ENCODE measurements around the gene EXOC2.
"Not testable (repeated sequence)": the region's sequence is repeated elsewhere in the genome, so short reads cannot be mapped to it uniquely, and the experiment has no call there.

Gene EXOC2

GRCh38 chr6:680251-680650 is 12.7 kb downstream of the EXOC2 start:
- DNase-seq (ENCODE audit: low read depth in 1 of 2, low spot score in 1 of 2): no peak

- DNase-seq (ENCODE audit: low read depth in 1 of 2, low spot score in 1 of 2): no peak
These were observed 13.7 kb downstream of the EXOC2 start for GRCh38 chr6:679282-679681.

- DNase-seq (ENCODE audit: low read depth in 1 of 2, low spot score in 1 of 2): no peak
These were observed 14.4 kb downstream of the EXOC2 start for GRCh38 chr6:678520-678919.

GRCh38 chr6:677919-678318 is 15.0 kb downstream of the EXOC2 start:
- no peak for DNase-seq (ENCODE audit: low read depth in 1 of 2, low spot score in 1 of 2)

- no peak for DNase-seq (ENCODE audit: low read depth in 1 of 2, low spot score in 1 of 2)
These were observed 18.0 kb downstream of the EXOC2 start for GRCh38 chr6:674956-675355.

GRCh38 chr6:674406-674805 is 18.5 kb downstream of the EXOC2 start:
- no peak for DNase-seq (ENCODE audit: low read depth in 1 of 2, low spot score in 1 of 2)

GRCh38 chr6:667253-667927 is 25.5 kb downstream of the EXOC2 start:
- DNase-seq (ENCODE audit: low read depth in 1 of 2, low spot score in 1 of 2): no peak

- DNase-seq (ENCODE audit: low read depth in 1 of 2, low spot score in 1 of 2): no peak
These were observed 27.3 kb downstream of the EXOC2 start for GRCh38 chr6:665403-666267.

- not testable (repeated sequence) for DNase-seq (ENCODE audit: low read depth in 1 of 2, low spot score in 1 of 2)
These were observed 29.2 kb downstream of the EXOC2 start for GRCh38 chr6:663788-664187.

GRCh38 chr6:659716-660581 is 33.0 kb downstream of the EXOC2 start:
- DNase-seq (ENCODE audit: low read depth in 1 of 2, low spot score in 1 of 2): no peak

GRCh38 chr6:658244-658643 is 34.7 kb downstream of the EXOC2 start:
- no peak for DNase-seq (ENCODE audit: low read depth in 1 of 2, low spot score in 1 of 2)

GRCh38 chr6:657743-658142 is 35.2 kb downstream of the EXOC2 start:
- DNase-seq (ENCODE audit: low read depth in 1 of 2, low spot score in 1 of 2): no peak

GRCh38 chr6:656460-657252 is 36.3 kb downstream of the EXOC2 start, which contains the start of gene HUS1B:
Gene HUS1B (minus strand): TSS chr6:657100. CDS start chr6:656944, 156 bp downstream.
- no peak for DNase-seq (ENCODE audit: low read depth in 1 of 2, low spot score in 1 of 2)

- no peak for DNase-seq (ENCODE audit: low read depth in 1 of 2, low spot score in 1 of 2)
These were observed 38.8 kb downstream of the EXOC2 start for GRCh38 chr6:654136-654535.

GRCh38 chr6:652865-653264 is 40.1 kb downstream of the EXOC2 start:
- DNase-seq (ENCODE audit: low read depth in 1 of 2, low spot score in 1 of 2): no peak

GRCh38 chr6:650098-650497 is 42.8 kb downstream of the EXOC2 start:
- no peak for DNase-seq (ENCODE audit: low read depth in 1 of 2, low spot score in 1 of 2)

GRCh38 chr6:642805-643204 is 50.1 kb downstream of the EXOC2 start:
- no peak for DNase-seq (ENCODE audit: low read depth in 1 of 2, low spot score in 1 of 2)

GRCh38 chr6:641225-641985 is 51.5 kb downstream of the EXOC2 start:
- no peak for DNase-seq (ENCODE audit: low read depth in 1 of 2, low spot score in 1 of 2)

- no peak for DNase-seq (ENCODE audit: low read depth in 1 of 2, low spot score in 1 of 2)
These were observed 56.5 kb downstream of the EXOC2 start for GRCh38 chr6:636488-636887.

GRCh38 chr6:635233-635632 is 57.7 kb downstream of the EXOC2 start:
- no peak for DNase-seq (ENCODE audit: low read depth in 1 of 2, low spot score in 1 of 2)

All from stimulated activated CD4-positive, alpha-beta T cell treated with anti-CD3 and anti-CD28 coated beads, Interleukin-15, amount 100 ng/mL, for 1 hour (primary cell).